ENCODE results near the gene PGAM2.

DNA sequence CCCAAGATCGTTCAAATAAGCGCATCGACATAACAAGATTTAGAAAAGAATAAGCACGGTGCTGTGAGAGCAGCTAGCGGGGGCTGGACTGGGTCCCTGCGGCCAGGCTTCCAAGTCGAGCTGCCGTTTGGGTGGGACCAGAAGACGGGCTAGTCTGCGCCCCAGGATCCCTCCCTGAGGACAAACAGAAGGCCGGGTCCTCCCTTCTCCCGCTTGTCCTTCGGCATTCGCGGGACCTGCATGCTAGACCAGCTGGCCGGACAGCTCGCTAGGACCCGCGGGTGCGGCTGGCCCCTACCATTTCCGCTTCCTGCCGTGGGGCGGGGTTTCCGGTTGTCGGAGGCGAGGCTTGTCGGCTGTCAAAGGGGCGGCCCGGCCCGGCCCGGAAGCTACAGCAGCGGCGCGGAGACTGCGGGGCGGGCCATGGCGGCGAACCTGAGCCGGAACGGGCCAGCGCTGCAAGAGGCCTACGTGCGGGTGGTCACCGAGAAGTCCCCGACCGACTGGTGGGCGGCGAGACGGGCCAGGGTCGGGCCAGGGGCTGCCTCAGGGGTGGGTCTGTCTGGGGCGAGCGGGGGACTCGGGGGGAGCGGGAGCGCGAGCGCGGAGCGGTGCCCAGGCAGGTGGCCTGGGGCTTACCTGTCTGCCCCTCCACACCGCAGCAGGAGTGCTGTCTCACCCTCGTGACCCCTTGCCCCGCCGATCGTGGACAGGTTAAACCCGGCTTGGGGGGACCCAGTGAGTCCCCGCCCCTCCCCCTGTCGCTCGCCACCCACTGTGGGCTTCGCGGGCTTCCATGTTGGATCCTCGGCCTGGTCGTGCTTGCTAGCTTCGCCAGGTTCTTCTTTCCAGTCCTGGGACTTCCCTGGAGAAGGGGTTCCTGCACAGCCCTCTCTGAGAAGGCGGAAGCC, 20.8 kb downstream of the PGAM2 start, which contains the start of gene DBNL:
- TF ChIP-seq JUND (CRISPR knock-in tag; IDR thresholded peaks at IDR 0.05) (no peak), ZNF589 (CRISPR knock-in tag; conservative IDR thresholded peaks at IDR 0.05) (no peak), FOXA3 (CRISPR knock-in tag; IDR thresholded peaks at IDR 0.05) (peak; percentile 17; the same call in 1 of the 2 replicates)
- TF ChIP-seq, protein P1, sequence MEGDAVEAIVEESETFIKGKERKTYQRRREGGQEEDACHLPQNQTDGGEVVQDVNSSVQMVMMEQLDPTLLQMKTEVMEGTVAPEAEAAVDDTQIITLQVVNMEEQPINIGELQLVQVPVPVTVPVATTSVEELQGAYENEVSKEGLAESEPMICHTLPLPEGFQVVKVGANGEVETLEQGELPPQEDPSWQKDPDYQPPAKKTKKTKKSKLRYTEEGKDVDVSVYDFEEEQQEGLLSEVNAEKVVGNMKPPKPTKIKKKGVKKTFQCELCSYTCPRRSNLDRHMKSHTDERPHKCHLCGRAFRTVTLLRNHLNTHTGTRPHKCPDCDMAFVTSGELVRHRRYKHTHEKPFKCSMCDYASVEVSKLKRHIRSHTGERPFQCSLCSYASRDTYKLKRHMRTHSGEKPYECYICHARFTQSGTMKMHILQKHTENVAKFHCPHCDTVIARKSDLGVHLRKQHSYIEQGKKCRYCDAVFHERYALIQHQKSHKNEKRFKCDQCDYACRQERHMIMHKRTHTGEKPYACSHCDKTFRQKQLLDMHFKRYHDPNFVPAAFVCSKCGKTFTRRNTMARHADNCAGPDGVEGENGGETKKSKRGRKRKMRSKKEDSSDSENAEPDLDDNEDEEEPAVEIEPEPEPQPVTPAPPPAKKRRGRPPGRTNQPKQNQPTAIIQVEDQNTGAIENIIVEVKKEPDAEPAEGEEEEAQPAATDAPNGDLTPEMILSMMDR (CRISPR knock-in tag; IDR thresholded peaks at IDR 0.05), result no peak; the same call in 1 of the 2 replicates

All from HepG2 (cell line).